Measurements from ENCODE around the gene CKAP2L. TPM values are rescaled to one million over a fixed set of nuclear protein-coding genes. Genes with fewer than 3 reads are reported as not detected.
A peak's percentile ranks its signal among the peaks of the same experiment; 100 is the strongest.
"Not testable (repeated sequence)": the region's sequence is repeated elsewhere in the genome, so short reads cannot be mapped to it uniquely, and the experiment has no call there.

The CKAP2L gene
- polyA plus RNA-seq, 3 donors from 2014 or later = 0.08 to 0.91 TPM; not detected in 1

- Mint-ChIP-seq H3K27me3 (ENCODE audit: low read depth in 3 of 3) (peaks cover 0 to 2% (median 1%) of the 10 kb centered on the region in 3 donors), H3K9me3 (no peaks in the 10 kb centered on the region), H3K27ac (no peak overlapping the region), H3K36me3 (no peaks in the 10 kb centered on the region), H3K4me3 (no peak overlapping the region), H3K4me1 (peaks cover 5 to 7% of the 10 kb centered on the region in 2 donors)
- no peak for DNase-seq
These were observed 40.4 kb downstream of the CKAP2L start for GRCh38 chr2:112723995-112724394.

GRCh38 chr2:112723547-112723940, 40.9 kb downstream of the CKAP2L start:
- Mint-ChIP-seq H3K36me3 (no peaks in the 10 kb centered on the region), H3K27ac (no peak overlapping the region), H3K4me1 (peaks cover 5 to 7% of the 10 kb centered on the region in 2 donors), H3K4me3 (no peak overlapping the region), H3K27me3 (ENCODE audit: low read depth in 3 of 3) (peaks cover 0 to 2% (median 1%) of the 10 kb centered on the region in 3 donors), H3K9me3 (no peaks in the 10 kb centered on the region)
- DNase-seq = no peak

DNA sequence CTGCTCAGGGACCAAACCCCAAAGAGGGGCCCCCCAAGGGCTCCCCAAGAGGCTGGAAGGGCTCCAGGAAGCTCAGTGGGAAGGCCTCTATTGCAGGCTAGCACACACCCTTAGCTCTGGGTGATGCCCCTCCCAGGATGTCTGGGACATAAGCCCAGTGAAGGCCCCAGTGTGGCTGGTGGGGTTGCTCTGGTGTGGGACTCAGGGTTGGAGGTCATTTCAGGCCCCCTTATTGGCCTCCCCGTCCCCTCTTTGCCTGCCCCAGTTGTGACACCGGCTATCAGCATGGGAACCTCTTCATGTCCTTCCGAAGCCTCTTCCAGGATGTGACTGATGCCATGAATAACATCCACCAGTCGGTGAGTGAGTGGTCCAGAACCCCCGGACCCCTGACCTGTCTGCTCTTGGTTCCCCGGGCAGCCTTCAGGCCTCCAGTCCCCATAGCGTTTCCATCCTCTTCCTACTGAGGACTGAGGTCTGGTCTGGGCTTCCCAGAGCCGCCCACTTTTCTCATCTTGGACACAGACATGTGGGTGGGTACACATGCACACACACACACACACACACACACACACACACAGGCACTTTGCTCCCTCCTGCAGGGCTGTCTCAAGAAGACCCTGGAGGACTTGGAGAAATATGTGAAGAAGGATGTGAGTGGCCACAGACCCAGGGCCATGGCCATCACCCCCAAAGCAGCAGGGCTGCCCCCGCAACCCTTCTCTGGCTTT, 41.4 kb downstream of the CKAP2L start:
- no peak for DNase-seq
- Mint-ChIP-seq H3K27ac (no peak overlapping the region), H3K4me1 (peaks cover 5 to 7% of the 10 kb centered on the region in 2 donors), H3K4me3 (no peak overlapping the region), H3K36me3 (no peaks in the 10 kb centered on the region), H3K9me3 (no peaks in the 10 kb centered on the region), H3K27me3 (ENCODE audit: low read depth in 3 of 3) (peaks cover 0 to 1% (median under 1%) of the 10 kb centered on the region in 3 donors)

DNA sequence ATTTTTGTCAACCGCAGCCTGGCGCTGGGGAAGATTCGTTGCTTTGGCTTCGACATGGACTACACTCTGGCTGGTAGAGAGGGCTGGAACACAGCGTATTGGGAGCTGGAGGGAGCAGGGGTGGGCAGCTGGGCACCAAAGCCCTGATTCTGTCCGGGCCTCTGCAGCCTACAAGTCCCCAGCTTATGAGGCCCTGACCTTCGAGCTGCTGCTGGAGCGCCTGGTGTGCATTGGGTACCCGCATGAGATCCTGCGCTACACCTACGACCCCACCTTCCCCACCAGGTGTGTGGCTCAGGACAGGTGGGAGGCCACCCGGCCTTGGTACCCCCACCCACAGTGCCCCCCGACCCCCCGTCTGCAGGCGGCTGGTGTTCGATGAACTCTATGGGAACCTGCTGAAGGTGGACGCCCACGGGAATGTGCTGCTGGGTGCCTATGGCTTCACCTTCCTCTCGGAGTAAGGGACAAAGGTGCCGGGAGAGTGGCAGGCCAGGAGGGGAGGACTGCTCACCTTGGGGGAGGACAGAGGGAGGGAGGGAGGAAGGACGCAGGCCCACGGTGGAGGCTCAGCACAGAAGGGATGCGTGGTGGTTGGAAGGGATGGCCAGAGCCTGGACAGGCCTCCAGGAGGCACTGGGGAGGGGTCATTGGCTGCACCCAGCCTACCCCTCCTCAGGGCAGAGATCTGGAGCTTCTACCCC, 42.4 kb downstream of the CKAP2L start:
- Mint-ChIP-seq H3K9me3 (no peaks in the 10 kb centered on the region), H3K4me1 (peaks cover 5 to 7% of the 10 kb centered on the region in 2 donors), H3K36me3 (no peaks in the 10 kb centered on the region), H3K27me3 (ENCODE audit: low read depth in 3 of 3) (peaks cover 0 to 1% (median 0%) of the 10 kb centered on the region in 3 donors), H3K27ac (no peak overlapping the region), H3K4me3 (no peak overlapping the region)
- DNase-seq = no peak

DNA sequence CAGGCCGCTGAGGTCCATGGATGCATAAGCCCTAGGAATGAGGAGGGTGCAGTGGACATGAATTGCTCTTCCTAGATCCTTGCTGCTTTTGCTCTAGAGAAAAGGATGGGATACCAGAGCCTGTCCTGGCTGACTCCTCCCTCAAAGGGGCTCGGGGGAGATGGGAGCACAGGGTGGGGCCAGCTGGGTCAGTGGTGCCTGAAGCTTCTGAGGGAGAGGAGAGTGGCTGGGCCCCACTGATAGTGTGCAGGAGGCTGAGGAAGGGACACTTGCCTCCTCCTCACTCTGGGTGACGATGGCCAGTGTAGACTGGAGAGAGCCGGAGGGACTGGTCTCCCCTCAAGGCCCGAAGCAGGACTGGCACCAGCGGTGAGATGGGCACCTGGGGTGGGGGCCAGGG, 43.6 kb downstream of the CKAP2L start, which contains the start of gene NT5DC4:
Gene NT5DC4, plus strand, starts transcription at position 236 of the 400 bp plus-strand sequence. Its CDS starts 60 bp downstream, at position 296.
- no peak for DNase-seq
- Mint-ChIP-seq H3K9me3 (no peaks in the 10 kb centered on the region), H3K4me3 (no peak within 1 kb of the TSS), H3K27ac (peak within 1 kb of the TSS in 2 of 6 donors; percentile 20 to 46), H3K27me3 (ENCODE audit: low read depth in 3 of 3) (peaks cover 0 to 1% (median 0%) of the 10 kb centered on the region in 3 donors), H3K36me3 (no peaks in the 10 kb centered on the region), H3K4me1 (no peaks in the 10 kb centered on the region)

DNA sequence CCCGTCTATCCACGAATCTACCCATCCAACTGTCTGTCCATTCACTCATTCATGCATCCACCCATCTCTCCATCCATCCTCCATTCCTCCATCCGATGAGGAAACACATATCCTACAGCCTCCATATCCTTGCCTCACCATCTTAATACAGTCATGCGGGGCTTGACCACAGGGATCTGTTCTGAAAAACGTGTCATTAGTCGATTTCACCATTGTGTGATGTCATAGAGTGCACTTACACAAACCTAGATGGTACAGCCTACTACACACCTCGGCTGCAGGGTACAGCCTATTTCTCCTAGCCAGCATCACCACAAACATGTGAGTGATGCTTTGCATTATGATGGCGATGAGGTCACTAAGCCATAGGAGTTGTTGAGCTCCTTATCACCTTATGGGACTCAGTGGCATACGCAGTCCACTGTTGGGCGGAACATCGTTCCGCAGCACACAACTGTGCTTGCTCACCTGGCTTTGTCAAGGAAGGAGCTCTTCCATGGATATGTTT, 45.5 kb downstream of the CKAP2L start:
- no peaks in the 10 kb centered on the region for H3K36me3 Mint-ChIP-seq
- peaks cover 0 to 2% (median 0%) of the 10 kb centered on the region in 3 donors for H3K27me3 Mint-ChIP-seq (ENCODE audit: low read depth in 3 of 3)
- no peaks in the 10 kb centered on the region for H3K4me1 Mint-ChIP-seq
- H3K9me3 Mint-ChIP-seq = no peaks in the 10 kb centered on the region
- no peak for DNase-seq
- peak overlapping the region in 1 of 6 donors; percentile 32 for H3K27ac Mint-ChIP-seq
- H3K4me3 Mint-ChIP-seq = no peak overlapping the region

GRCh38 chr2:112716826-112717352, 47.5 kb downstream of the CKAP2L start:
- H3K36me3 Mint-ChIP-seq; H3K4me3 Mint-ChIP-seq; H3K4me1 Mint-ChIP-seq; H3K27ac Mint-ChIP-seq; DNase-seq; H3K27me3 Mint-ChIP-seq (ENCODE audit: low read depth in 3 of 3); H3K9me3 Mint-ChIP-seq: not testable (repeated sequence)

DNA sequence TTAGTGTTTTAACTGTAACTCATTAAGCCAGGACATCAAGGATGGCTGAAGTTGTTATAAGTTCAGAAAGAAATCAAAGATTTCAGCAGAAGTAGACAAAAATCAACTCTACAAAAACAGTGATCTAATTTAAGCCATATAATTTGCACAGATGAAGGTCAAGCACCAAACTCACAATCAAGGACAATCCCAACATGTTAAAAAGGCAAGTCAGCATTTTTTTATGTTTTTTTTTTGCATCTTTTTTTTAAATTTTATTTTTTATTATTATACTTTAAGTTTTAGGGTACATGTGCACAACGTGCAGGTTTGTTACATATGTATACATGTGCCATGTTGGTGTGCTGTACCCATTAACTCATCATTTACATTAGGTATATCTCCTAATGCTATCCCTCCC, 48.3 kb downstream of the CKAP2L start:
- not testable (repeated sequence) for H3K36me3 Mint-ChIP-seq; H3K4me1 Mint-ChIP-seq; H3K9me3 Mint-ChIP-seq; DNase-seq; H3K4me3 Mint-ChIP-seq; H3K27ac Mint-ChIP-seq; H3K27me3 Mint-ChIP-seq (ENCODE audit: low read depth in 3 of 3)

DNA sequence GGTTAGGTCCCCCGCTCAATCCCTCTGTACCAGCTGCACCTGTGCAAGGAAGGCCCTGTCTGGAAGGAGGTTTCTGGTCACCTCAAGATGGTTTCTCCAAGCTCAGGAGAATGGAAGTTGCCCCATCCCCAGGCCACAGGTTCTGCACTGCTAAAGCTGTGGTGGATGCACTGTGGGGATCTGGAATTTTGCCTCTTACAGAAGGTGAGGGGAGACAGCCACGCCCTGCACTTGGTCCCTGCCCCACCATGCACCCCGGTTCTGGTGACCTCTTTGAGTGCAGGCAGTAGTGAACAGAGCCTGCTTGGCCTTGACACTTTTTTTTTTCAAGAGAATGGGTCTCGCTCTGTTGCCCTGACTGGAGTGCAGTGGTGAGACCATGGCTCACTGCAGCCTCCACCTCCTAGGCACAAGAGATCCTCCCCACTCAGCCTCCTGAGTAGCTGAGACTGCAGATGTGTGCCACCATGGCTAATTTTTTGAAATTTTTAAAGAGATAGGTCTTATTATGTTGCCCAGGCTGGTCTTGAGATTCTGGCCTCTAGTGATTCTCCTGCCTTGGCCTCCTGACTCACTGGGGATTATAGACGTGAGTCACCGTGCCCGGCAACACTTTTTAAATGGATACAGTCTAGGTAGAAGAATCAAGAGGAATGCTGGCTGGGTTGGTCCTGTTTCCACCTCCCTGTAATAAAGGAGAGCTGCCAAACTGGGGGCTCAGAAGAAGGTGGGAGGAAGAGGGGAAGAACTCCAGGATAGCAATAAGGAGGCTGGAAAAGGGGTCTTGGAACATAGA, 49.4 kb downstream of the CKAP2L start:
- H3K9me3 Mint-ChIP-seq = peaks cover 0 to 2% (median 0%) of the 10 kb centered on the region in 6 donors
- H3K27me3 Mint-ChIP-seq (ENCODE audit: low read depth in 3 of 3) = peaks cover 0 to 6% (median 0%) of the 10 kb centered on the region in 3 donors
- no peak overlapping the region for H3K27ac Mint-ChIP-seq
- no peak for DNase-seq
- H3K4me1 Mint-ChIP-seq = peaks cover 4 to 11% of the 10 kb centered on the region in 2 donors
- no peaks in the 10 kb centered on the region for H3K36me3 Mint-ChIP-seq
- H3K4me3 Mint-ChIP-seq = no peak overlapping the region

- Mint-ChIP-seq H3K4me3 (no peak overlapping the region), H3K27me3 (ENCODE audit: low read depth in 3 of 3) (peaks cover 0 to 6% (median 1%) of the 10 kb centered on the region in 3 donors)
These were observed 50.1 kb downstream of the CKAP2L start for GRCh38 chr2:112714331-112714730.

DNA sequence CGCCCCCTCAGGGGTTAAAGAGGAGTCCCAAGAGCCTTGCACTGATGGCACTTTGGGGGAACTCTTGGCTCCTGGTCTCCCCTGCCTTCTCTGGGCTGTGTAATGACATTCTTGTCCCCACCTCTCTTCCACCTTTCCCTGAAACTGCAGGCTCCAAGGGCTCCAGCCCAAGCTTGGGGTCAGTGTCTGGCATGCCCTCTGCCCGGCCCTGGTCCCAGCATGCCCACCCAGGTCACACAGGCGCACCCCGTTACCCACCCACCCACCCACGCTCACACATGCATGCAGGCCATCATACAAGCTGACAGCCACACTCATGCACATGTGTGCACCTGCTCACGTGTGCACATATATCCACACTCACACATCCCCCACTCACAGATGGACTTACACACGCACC, 50.5 kb downstream of the CKAP2L start:
- no peak overlapping the region for H3K4me3 Mint-ChIP-seq
- H3K27ac Mint-ChIP-seq = no peak overlapping the region
- H3K27me3 Mint-ChIP-seq (ENCODE audit: low read depth in 3 of 3) = peaks cover 0 to 6% (median 4%) of the 10 kb centered on the region in 3 donors
- H3K36me3 Mint-ChIP-seq = no peaks in the 10 kb centered on the region
- H3K4me1 Mint-ChIP-seq = peaks cover 14 to 22% of the 10 kb centered on the region in 2 donors
- DNase-seq = no peak
- peaks cover 0 to 2% (median 0%) of the 10 kb centered on the region in 6 donors for H3K9me3 Mint-ChIP-seq

More at GRCh38 chr2:112714331-112714730, 50.1 kb downstream of the CKAP2L start:
- peaks cover 0 to 2% (median 0%) of the 10 kb centered on the region in 6 donors for H3K9me3 Mint-ChIP-seq
- no peak overlapping the region for H3K27ac Mint-ChIP-seq
- no peak for DNase-seq
- no peaks in the 10 kb centered on the region for H3K36me3 Mint-ChIP-seq
- peaks cover 10 to 18% of the 10 kb centered on the region in 2 donors for H3K4me1 Mint-ChIP-seq

DNA sequence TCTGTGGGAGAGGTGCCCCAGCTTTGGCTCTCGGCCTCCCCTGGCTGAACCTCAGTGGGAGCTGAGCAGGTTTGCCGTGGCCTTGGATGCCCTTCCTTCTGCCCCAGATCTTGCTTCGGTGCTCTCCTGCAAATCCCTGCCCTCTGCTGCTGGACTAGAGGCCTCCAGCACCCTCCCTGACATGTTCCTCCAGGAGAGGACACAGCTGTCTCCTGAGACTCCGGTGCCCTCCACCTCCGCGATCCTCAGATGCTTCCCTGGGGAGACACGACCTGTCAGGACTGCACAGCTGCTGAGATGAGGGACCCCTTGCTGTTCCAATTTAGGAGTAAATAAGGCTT, 50.9 kb downstream of the CKAP2L start:
- Mint-ChIP-seq H3K4me3 (no peak overlapping the region), H3K27me3 (ENCODE audit: low read depth in 3 of 3) (peaks cover 0 to 6% (median 4%) of the 10 kb centered on the region in 3 donors), H3K9me3 (peaks cover 0 to 2% (median 0%) of the 10 kb centered on the region in 6 donors), H3K27ac (no peak overlapping the region), H3K36me3 (no peaks in the 10 kb centered on the region), H3K4me1 (peaks cover 17 to 25% of the 10 kb centered on the region in 2 donors)
- no peak for DNase-seq

GRCh38 chr2:112712903-112713584, 51.4 kb downstream of the CKAP2L start:
- peaks cover 0 to 2% (median 0%) of the 10 kb centered on the region in 6 donors for H3K9me3 Mint-ChIP-seq
- no peak overlapping the region for H3K4me3 Mint-ChIP-seq
- H3K4me1 Mint-ChIP-seq = peaks cover 21 to 30% of the 10 kb centered on the region in 2 donors
- no peaks in the 10 kb centered on the region for H3K36me3 Mint-ChIP-seq
- DNase-seq = no peak
- peak overlapping the region in 2 of 6 donors; percentile 15 to 41 for H3K27ac Mint-ChIP-seq
- peaks cover 0 to 6% (median 4%) of the 10 kb centered on the region in 3 donors for H3K27me3 Mint-ChIP-seq (ENCODE audit: low read depth in 3 of 3)
